Measurements from ENCODE around the gene MAT1A. TPM values are rescaled to one million over a fixed set of nuclear protein-coding genes. Genes with fewer than 3 reads are reported as not detected.

The MAT1A gene
- total and polyA plus RNA-seq, 2 of the 8 experiments (the other 6 are each of a cell fraction or from before 2014, with no cell fraction given), result 4.1 to 6.4 TPM

DNA sequence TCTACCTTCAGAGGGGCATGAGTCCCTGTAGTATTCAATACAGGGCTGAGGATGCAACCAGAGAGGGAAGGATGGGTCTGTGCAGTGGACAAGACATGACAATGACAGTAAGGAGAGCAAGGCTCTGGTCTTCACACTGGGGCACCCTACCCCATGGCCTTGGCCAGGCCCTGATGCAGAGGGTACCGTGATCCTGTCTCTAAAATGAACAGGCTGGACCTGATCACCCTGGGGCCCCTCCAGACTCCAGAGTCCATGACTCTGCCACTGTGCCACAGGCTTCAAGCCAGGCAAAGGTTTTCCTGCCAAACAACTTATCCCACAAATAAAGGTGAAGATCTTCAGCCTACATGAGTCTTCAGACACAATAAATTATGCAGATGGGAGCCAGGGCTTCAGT, 4.9 kb downstream of the MAT1A start (continued):
- TF ChIP-seq CTBP2 (IDR thresholded peaks at IDR 0.05; ENCODE audit: borderline replicate concordance, insufficient read depth, insufficient read length, low read length) (no peak), POLR2AphosphoS5 (IDR thresholded peaks at IDR 0.05; ENCODE audit: low read depth, low read length) (no peak)
